Measurements from ENCODE around the gene CDNF.

GRCh38 chr10:14843327-14843988, 5.6 kb upstream of the CDNF start:
- TF ChIP-seq POLR2A (IDR thresholded peaks at IDR 0.05) (no peak), EP300 (IDR thresholded peaks at IDR 0.05) (no peak), POLR2AphosphoS5 (IDR thresholded peaks at IDR 0.05) (no peak)
- TF ChIP-seq, protein P1, sequence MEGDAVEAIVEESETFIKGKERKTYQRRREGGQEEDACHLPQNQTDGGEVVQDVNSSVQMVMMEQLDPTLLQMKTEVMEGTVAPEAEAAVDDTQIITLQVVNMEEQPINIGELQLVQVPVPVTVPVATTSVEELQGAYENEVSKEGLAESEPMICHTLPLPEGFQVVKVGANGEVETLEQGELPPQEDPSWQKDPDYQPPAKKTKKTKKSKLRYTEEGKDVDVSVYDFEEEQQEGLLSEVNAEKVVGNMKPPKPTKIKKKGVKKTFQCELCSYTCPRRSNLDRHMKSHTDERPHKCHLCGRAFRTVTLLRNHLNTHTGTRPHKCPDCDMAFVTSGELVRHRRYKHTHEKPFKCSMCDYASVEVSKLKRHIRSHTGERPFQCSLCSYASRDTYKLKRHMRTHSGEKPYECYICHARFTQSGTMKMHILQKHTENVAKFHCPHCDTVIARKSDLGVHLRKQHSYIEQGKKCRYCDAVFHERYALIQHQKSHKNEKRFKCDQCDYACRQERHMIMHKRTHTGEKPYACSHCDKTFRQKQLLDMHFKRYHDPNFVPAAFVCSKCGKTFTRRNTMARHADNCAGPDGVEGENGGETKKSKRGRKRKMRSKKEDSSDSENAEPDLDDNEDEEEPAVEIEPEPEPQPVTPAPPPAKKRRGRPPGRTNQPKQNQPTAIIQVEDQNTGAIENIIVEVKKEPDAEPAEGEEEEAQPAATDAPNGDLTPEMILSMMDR (IDR thresholded peaks at IDR 0.05) = no peak
